Measurements from ENCODE around the gene DCHS1.

Gene DCHS1

GRCh38 chr11:6611963-6612212 is 43.7 kb downstream of the DCHS1 start:
- no peak for DNase-seq

DNA sequence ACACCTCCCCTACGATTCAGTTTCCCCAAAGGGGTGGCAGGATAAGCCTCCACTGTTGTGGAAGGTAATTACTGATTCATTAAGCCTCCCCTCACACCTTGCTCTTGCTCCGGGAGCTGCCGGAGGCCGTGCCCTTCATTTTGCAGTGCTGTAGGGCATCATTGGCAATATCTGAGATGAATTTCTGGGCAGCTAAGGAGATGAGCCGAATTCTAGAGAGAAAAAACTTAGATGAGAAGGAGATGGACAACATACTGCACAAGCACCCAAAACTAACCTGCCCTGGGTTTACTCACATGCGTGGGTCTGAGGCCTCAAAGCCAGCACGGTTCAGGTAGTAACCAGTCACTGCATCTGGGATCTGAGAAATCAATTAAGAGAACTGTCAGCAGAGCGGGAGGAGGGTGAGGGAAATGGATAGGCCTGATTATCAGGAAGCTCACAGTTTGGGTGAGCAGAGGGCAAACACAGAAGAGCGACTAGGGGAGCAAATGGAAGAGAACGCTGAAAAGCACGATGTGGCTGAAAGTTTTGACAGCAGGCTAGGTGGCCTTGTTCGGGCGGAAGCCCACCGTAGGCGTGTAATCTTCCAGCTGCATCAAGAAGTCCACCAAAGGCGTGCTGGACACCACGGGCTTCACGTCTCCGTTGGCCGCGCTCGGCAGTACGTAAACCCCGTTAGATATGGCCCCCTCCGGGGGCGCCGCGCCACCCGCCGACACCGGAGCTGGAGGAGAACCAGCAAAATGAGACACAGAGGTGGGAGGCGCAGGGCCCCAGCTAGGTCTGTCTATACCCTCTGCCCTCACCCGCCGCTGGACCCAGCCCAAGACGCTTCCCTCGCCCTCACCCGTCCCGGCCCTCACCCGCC is 44.3 kb downstream of the DCHS1 start:
- peak; percentile 34 for DNase-seq

DNA sequence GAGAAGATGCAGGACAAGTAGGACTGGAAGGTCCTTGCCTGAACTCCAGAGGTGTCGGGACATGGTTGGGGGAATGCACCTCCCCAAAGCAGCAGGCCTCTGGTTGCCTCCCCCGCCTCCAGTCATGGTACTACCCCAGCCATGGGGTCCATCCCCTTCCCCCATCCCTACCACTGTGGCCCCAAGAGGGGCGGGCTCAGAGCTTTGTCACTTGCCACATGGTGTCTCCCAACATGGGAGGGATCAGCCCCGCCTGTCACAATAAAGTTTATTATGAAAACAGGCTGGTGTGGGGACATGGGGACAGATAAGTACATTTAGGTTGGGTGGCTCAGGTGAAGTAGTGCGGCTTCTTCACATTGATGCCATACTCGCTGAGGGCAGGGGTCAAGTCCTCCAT is 45.0 kb downstream of the DCHS1 start:
- no peak for DNase-seq

DNA sequence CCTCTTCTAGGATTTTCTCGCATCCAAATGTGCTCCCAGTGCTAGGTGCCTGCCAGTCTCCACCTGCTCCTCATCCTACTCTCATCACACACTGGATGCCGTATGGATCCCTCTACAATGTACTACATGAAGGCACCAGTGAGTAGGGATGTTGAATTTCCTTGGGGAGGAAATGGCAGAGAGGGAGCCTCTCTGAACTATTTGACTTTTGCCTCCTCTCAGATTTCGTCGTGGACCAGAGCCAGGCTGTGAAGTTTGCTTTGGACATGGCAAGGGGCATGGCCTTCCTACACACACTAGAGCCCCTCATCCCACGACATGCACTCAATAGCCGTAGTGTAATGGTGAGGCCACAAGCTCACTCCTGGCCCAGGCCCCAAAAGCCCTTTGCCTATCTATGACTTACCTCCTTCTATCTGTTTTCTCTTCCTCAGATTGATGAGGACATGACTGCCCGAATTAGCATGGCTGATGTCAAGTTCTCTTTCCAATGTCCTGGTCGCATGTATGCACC is 46.0 kb downstream of the DCHS1 start:
- no peak for DNase-seq

DNA sequence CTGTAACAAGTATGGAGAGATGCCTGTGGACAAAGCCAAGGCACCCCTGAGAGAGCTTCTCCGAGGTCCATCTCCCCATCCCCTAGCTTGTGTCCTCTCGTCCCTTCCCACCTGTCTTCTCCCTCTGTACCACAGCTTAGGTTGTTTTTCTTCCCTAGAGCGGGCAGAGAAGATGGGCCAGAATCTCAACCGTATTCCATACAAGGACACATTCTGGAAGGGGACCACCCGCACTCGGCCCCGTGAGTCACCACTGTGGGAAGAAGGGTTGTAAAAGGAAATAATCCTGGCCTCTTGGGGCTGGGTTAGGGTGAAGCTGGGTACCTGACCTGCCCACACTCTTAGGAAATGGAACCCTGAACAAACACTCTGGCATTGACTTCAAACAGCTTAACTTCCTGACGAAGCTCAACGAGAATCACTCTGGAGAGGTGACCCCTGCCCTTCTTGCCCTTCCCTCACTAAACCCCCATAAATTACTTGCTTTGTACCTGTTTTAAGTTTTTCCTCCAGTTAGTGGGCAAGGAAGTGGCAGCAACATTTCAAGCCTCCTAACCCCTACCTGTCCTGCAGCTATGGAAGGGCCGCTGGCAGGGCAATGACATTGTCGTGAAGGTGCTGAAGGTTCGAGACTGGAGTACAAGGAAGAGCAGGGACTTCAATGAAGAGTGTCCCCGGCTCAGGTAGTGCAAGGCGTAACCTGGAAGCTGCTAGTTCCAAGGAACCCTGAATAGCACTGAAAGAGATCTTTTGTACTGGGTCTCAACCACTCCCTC is 46.7 kb downstream of the DCHS1 start:
- DNase-seq = no peak

GRCh38 chr11:6608011-6608410 is 47.6 kb downstream of the DCHS1 start:
- DNase-seq = peak; percentile 2

DNA sequence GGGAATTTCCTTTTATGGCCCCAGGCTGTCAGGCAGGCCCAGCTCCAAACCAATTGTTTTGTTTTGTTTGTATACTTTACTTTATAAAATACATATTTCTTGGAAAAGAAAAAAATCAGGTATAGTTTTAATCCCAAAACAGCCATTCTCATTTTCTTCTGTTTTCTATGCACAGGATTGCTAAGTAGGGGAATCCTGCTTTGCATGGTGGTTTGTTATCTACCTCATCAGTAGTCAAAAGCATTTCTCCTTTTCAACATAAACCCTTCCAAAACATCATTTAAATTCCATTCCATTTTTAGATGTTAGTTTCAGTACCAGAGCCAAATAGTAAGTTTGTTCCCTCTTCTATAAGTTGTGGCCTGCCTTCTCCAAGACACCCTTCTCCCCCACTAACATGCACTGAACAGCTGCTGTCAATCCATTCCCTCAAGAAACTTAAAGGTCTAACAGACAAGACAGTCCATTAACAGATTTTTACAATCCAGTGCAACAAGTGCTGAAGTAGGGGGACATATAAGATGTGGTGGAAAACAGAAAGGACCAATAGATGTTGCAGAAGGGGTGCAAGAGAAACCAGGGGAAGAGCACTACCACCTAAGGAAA is 48.3 kb downstream of the DCHS1 start:
- DNase-seq = peak; percentile 3

DNA sequence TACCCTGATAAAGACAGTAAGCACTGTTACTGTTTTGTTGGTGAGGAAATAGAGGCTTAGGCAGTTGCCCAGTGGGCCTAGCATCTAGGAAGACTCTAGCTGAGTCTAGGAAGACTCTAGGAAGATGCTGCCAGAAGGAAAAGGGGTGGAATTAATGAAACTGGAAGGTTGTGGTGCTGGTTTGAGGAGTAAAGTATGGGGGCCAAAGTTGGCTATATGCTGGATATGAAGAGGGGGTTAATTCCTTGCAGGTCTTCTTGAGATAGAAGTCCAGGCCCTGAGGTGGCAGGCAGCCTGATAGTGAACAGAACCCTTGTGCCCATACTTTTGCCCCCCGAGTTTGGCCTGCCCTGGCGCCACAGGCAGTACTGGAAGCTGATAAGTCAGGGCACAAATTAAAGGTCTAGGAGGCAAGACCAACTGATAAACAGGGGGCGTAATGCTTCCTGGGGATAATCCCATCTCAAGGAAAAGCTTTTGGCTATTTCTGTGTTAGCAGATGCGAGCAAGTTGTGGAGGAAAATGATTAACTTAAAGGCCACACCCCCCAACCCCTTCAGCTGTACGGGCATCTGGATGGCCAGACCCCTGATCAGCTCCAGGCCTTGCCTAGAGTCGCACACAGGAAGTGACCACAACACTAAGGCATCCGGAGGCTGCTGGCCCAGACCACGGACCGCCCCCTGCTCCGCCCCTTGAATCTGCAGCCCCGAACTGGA is 49.0 kb downstream of the DCHS1 start:
- DNase-seq = peak; percentile 47

DNA sequence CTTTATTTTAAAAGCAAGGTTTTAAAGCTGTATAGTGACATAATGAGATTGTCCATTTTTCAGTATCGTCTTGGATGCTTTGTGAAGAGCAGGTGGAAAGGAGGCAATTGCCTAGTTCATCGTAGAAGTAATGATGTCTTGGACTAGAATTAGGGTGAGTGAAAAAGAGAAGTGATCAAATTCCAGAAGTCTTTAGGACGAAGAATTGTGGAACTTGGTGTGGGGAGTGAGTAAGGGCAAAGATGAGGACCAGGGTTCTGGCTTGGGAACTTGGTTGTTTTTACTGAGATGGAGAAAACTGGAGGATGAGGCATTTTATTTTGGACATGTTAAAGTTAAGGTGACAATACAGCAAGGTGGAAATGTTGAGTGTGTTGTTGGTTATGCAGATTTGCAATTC is 50.8 kb downstream of the DCHS1 start:
- no peak for DNase-seq

GRCh38 chr11:6604081-6604626 is 51.5 kb downstream of the DCHS1 start:
- peak; percentile 51 for DNase-seq

DNA sequence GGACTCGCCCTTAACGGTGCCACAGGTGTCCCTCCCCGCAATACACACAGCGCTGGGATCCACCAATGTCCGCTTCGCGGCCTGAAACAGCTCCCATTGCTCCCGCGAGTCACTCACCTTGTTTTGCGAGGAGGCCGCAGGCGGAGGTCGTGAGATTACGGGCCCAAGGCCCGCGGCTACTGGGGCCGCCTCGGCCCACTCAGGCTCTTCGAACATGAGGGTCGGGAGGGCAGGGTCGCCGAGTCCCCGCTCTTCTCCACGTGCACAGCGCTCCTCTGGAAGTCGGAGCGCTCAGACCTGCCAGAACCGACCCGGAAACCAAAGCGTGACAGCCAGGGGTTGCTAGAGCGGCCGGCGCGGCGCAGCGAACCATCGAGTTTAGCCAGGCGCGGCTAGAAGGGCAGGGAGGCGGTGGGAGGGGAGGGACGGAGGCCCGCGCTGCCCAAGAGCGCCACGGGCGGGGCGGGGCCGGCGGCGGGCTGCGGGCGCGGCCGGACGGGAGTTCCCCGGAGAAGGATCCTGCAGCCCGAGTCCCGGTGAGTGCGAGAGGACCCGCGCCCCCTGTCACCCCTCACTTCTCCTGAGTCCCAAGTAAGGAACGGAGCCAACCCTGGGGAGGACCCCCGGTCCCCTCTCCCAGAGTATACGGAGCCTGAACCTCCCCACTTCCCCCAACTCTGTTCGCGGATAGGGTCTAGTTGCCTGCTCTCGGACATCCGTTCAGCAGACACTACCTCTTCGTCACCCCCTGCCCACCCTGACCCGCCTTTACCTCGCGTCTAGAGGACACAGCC is 52.1 kb downstream of the DCHS1 start, which contains the start of the genes ILK and RRP8:
Gene ILK, plus strand, starts transcription at position 488 of the 794 bp plus-strand sequence. CDS start 498 bp downstream, outside the sequence.
Gene RRP8, minus strand, starts transcription at position 330 of the 794 bp plus-strand sequence. Its CDS starts 114 bp downstream, at position 216.
- peak; percentile 88 for DNase-seq

GRCh38 chr11:6602096-6602940 is 53.3 kb downstream of the DCHS1 start:
- no peak for DNase-seq

DNA sequence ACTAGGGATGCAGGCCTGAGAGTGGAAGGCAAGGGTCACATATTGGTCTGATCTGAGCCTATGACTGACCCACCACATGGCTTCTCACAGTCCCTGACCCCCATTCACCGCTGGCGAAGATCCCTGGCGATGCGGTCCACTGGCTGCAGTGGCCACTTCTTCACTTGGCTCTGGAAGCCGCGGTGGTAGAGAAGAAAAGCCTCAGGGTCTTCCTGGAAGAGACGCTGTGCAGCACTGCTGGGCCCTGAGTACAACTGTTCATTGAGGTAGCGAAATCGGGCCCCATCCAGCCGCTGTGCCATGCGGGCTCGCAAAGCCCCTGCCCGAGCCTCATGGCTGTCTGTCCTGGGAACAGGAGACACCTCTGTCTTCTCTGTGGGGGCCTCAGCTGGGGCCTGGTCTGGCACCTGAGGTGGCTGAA is 54.6 kb downstream of the DCHS1 start:
- no peak for DNase-seq

DNA sequence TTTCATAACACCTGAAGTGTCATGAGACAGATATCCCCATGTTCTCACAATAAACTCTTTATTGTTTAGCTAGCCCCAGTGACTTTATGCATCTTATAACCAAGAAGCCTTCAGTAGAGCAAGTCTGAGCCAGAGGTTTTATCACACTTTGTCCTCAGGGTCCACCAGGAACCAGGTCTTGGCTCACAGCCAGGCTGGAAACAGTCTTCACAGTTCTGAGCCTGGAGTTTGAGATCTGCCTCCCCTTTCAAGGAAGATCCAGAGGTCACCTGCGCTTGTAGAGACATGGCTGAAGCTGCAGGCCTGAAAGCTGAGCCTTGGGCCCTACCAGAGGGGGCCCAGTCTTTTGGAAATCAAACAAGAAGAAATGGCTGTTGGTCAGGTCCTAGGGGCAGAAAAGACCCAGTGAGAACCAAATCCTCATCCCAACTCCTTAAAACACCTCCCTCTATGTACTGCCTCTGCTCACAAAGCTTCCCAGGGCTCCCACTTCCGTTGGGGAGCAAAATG is 55.7 kb downstream of the DCHS1 start:
- no peak for DNase-seq

GRCh38 chr11:6599449-6599848 is 56.2 kb downstream of the DCHS1 start:
- no peak for DNase-seq

DNA sequence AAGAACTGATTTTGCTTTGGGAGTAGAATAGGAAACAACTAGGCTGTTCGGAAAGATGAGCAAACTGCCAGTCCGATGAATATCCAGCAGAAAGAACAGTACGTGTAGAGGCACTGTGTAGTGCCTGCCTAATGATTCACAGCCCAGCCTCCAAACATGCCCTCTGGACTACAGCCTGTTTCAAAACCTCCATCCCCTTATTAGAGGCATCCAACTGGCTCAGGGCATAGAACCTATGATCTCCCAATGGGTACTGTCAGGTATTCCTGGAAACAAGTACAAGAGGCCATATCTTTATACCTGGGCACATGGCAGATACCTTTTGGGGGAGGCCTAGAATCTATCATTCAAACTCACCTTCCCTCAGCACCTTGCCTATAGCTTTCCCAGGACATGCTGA is 57.1 kb downstream of the DCHS1 start:
- no peak for DNase-seq

DNA sequence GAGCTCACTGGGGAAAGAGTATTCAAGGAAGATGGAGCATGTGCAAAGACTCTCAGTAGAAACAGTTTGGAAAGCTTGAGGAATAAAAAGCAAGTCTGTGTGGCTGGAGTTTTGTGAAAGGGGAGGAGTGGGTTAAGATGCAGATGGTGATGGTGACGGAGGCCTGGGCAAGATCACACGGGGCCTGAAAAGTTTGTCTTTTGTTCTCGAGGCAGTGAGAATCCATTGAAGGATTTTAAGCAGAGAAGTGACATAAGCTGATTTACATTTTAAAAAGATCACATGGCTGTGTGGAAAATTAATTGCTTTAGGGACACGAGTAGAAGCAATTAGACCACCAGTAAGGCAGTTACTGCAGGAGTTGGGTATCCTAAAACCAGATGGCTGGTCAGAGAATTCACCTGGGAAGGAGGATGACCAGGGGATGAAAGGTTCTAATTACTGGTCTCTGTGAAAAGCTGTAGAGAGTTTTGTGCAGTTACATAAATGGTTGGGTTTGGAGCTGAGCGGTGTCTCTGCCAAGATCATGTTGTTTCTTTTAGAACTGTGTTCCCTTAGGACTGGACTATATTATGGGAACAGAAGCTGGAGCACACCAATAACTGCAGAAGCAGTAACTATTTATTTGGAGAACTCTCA is 59.3 kb downstream of the DCHS1 start:
- DNase-seq = no peak

GRCh38 chr11:6594142-6594768 is 61.4 kb downstream of the DCHS1 start:
- DNase-seq = no peak

DNA sequence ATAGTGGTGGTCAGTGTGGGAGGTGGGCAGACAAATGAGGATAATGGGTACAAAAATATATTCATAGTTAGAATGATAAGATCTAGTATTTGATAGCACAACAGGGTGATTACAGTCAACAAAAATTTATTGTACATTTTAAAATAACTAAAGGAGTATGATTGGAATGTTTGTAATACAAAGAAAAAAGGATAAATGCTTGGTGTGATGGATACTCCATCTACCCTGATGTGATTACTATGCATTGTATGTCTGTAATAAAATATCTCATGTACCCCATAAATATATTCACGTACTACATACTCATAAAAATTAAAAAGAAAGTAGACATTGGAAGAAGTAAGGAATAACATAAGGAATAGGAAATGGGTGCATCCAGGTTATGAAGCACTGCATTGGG is 67.6 kb downstream of the DCHS1 start:
- DNase-seq = no peak

All from stimulated activated CD4-positive, alpha-beta T cell treated with anti-CD3 and anti-CD28 coated beads, Interleukin-4, amount 100 ng/mL, for 24 hours (primary cell).